GM12865 (cell line): ENCODE measurements around the gene TOX2.

Experiments used
- DNase-seq: peaks from one replicate; pipeline ENCODE4 v3.0.0; 2010; ENCODE audit warnings: low read depth
- H3K4me3 ChIP-seq: 2 replicates; pipeline ENCODE4 v1.5.1; 2011; ENCODE audit warnings: mild to moderate bottlenecking, low read depth, low read length, control low read depth
- CTCF ChIP-seq: IDR thresholded peaks from 2 replicates; pipeline ENCODE4 v1.5.1; 2011; ENCODE audit warnings: low read length, control low read depth, low read depth, inconsistent platforms; ENCODE audit not compliant: insufficient read depth; ENCODE audit errors: missing control alignments

Gene TOX2

DNA sequence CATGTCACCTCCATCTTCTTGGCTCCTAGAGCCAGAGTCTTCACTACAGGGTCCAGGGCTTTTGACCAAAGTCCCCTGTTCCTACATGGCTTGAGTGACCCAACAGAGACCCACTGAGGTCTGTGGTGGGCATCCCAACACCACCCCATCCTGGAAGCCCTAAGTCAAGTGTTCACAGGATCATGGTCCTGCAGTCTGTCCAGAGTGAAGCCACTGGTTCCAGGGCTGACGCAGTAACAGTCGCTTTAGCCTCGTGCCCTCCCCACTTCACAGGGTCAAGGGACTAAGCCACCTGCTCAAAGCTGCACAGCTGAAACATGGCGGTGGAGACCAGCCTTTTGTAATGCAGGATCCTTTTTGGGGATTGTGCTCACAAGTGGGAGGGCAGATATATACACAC is 138.4 kb downstream of the TOX2 start:
- no peak for TF ChIP-seq CTCF
- no peak for DNase-seq
- no peak overlapping the region for H3K4me3 ChIP-seq

DNA sequence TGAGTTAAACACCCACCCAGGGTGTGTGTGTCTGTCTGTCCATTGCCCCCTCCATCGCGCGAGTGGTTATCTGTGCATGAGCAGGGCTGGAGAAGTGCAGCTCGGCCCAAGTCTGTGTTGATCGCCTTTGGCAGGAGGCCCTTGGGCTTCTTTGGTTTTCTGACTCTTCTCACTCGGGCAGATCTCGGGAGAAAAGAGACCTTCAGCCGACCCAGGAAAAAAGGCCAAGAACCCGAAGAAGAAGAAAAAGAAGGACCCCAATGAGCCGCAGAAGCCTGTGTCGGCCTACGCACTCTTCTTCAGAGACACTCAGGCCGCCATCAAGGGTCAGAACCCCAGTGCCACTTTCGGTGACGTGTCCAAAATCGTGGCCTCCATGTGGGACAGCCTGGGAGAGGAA is 139.5 kb downstream of the TOX2 start:
- no peak for TF ChIP-seq CTCF
- no peak for DNase-seq
- H3K4me3 ChIP-seq, result no peak overlapping the region

- TF ChIP-seq CTCF, result no peak
- no peak for DNase-seq
- no peak overlapping the region for H3K4me3 ChIP-seq
Observed at GRCh38 chr20:44054849-44055248, 140.2 kb downstream of the TOX2 start.

DNA sequence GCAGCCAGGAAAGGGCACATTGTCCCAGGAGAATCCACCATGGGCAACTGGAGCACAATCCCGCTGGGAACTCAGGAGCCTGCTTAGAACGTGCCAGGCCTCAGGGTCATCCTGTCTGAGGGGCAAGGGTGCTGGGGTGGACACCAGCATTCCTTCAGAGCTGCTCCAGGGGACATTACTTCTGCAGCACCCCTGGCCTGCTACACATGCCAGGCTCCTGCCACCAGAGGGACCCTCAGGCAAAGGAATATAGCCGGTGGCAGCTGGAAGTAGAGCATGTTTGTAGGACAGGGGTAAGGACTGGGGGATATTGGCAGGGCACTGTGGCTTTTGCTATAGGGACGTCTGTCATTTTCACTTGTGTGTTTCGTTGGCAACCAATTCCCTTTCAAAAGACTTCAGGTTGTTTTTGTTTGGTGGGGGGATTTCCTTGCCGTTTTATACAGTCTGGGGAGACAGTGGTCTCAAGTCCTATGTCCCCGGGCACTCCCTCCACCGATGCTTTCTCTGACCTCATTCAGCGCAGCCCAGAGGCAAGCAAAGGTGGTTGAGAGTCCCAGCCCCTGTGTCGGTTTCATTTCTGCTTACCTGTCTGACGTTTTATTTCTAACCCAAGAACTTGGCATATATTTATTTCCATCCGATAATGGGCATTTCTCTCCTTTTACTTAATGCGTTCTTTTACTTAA is 141.5 kb downstream of the TOX2 start:
- peak; percentile 50 for DNase-seq
- H3K4me3 ChIP-seq, result no peak overlapping the region
- peak; percentile 20 for TF ChIP-seq CTCF

GRCh38 chr20:44057698-44058675 is 143.3 kb downstream of the TOX2 start:
- TF ChIP-seq CTCF, result no peak
- no peak overlapping the region for H3K4me3 ChIP-seq
- no peak for DNase-seq

- TF ChIP-seq CTCF, result no peak
- no peak overlapping the region for H3K4me3 ChIP-seq
- no peak for DNase-seq
Observed at GRCh38 chr20:44064501-44065400, 150.1 kb downstream of the TOX2 start.
